Subcutaneous adipose tissue (tissue), 4 donors: ENCODE data around the gene SLIT3. TPM values are rescaled to one million over a fixed set of nuclear protein-coding genes. Genes with fewer than 3 reads are reported as not detected.

Source experiments
- CTCF ChIP-seq: fragments of 450-650 bp; IDR thresholded peaks from one replicate; pipeline ENCODE4 v1.5.1; 2016; ENCODE audit warnings: low read depth, mild to moderate bottlenecking, control low read depth, antibody characterized with exemption, moderate library complexity
- total RNA-seq, 4 donors: library from RNA; depleted of rRNA; stranded (reverse); fragments of >200 nt; gene quantifications; one replicate each; pipeline ENCODE4 v1.1.0, GENCODE V29; 2016

The SLIT3 gene
- total RNA-seq, 4 donors from 2014 or later, result 48.1 to 163 (median 83.2) TPM

GRCh38 chr5:168773226-168773625, 527.7 kb downstream of the SLIT3 start:
- TF ChIP-seq CTCF, result no peak

GRCh38 chr5:168772316-168772961, 528.5 kb downstream of the SLIT3 start:
- TF ChIP-seq CTCF, result no peak

- TF ChIP-seq CTCF, result no peak
Observed at GRCh38 chr5:168771678-168772077, 529.3 kb downstream of the SLIT3 start.

GRCh38 chr5:168770996-168771395, 529.9 kb downstream of the SLIT3 start:
- no peak for TF ChIP-seq CTCF

- TF ChIP-seq CTCF, result no peak
Observed at GRCh38 chr5:168770036-168770498, 530.9 kb downstream of the SLIT3 start.

GRCh38 chr5:168768172-168768571, 532.8 kb downstream of the SLIT3 start:
- TF ChIP-seq CTCF, result no peak

- no peak for TF ChIP-seq CTCF
Observed at GRCh38 chr5:168766426-168766700, 534.6 kb downstream of the SLIT3 start.
